IMR-90 (cell line): ENCODE measurements around the gene HENMT1.

ENCODE experiments used
- BHLHE40 ChIP-seq: fragments of 150-350 bp; IDR thresholded peaks from 2 replicates; pipeline ENCODE4 v1.6.1; 2016; ENCODE audit warnings: mild to moderate bottlenecking, low read depth, low read length
- CEBPB ChIP-seq: IDR thresholded peaks from 2 replicates; pipeline ENCODE4 v1.6.1; 2012; ENCODE audit warnings: low read depth, low read length, improper control_type of control experiment
- CHD1 ChIP-seq: IDR thresholded peaks from 2 replicates; pipeline ENCODE4 v1.6.1; 2012; ENCODE audit warnings: low read depth, low read length, improper control_type of control experiment
- FOS ChIP-seq: fragments of 150-350 bp; IDR thresholded peaks from 2 replicates; pipeline ENCODE4 v1.6.1; 2016; ENCODE audit warnings: low read depth, low read length
- MAFK ChIP-seq: IDR thresholded peaks from 2 replicates; pipeline ENCODE4 v1.6.1; 2012; ENCODE audit warnings: low read depth, low read length, improper control_type of control experiment
- MAZ ChIP-seq: IDR thresholded peaks from 2 replicates; pipeline ENCODE4 v1.6.1; 2012; ENCODE audit warnings: low read depth, mild to moderate bottlenecking, low read length, improper control_type of control experiment, moderate library complexity, borderline replicate concordance
- POLR2A ChIP-seq: IDR thresholded peaks from 2 replicates; pipeline ENCODE4 v1.6.1; 2012; ENCODE audit warnings: mild to moderate bottlenecking, low read depth, low read length
- RAD21 ChIP-seq: IDR thresholded peaks from 2 replicates; pipeline ENCODE4 v1.6.1; 2012; ENCODE audit warnings: low read length, improper control_type of control experiment
- RCOR1 ChIP-seq: IDR thresholded peaks from 2 replicates; pipeline ENCODE4 v1.6.1; 2012; ENCODE audit warnings: mild to moderate bottlenecking, low read length, improper control_type of control experiment; ENCODE audit not compliant: insufficient replicate concordance
- RFX5 ChIP-seq: IDR thresholded peaks from 2 replicates; pipeline ENCODE4 v1.8.0; 2012; ENCODE audit warnings: low read depth, mild to moderate bottlenecking, low read length, moderate library complexity
- TF ChIP-seq, protein P1 (sequence below): conservative IDR thresholded peaks from 2 replicates; pipeline ENCODE4 v1.5.1; 2012; ENCODE audit warnings: mild to moderate bottlenecking, low read depth, low read length, improper control_type of control experiment
- TF ChIP-seq, protein P2 (sequence below): fragments of 150-350 bp; IDR thresholded peaks from 2 replicates; pipeline ENCODE4 v1.6.1; 2016; ENCODE audit warnings: low read depth, mild to moderate bottlenecking, low read length, moderate library complexity, borderline replicate concordance
- TF ChIP-seq, protein P3 (sequence below): fragments of 150-350 bp; IDR thresholded peaks from 2 replicates; pipeline ENCODE4 v1.6.1; 2017; ENCODE audit warnings: mild to moderate bottlenecking, antibody characterized with exemption, low read length, low read depth

DNA sequence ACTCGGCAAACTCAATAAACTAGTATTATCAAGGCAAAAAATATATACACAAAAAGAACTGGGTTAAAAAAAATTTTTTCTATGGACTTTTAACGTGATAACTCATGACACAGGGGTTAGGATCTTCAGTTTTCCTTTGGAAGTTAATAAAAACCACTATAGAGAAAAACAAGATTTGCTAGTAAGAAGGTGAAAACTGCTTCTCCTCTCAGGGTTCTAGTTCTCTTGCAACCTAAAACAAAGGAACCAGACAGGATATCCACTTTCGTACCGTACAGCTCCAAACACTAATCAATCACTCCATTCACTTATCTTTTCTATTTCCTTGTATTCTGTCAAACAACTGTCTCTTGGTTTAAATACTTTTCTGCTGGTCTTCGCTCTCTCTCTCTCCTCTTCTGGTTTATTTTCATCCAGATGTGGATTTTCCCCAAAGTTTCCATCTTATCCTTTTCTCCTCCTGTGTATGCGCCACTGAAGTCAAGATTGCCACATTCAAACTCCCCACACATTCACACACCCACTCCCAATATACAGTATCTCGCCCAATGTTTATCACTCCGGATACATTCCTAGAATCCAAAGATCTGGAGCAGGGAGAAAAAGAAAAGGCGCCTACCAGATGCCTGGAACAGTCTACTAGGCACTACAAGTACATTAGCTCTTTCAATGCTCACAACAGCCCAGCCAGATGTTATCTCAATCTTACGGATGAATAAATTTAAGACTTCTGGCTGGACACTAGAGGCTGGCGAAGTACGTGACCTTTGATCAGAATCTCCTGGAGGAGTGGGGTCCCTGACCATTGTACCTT, 30.4 kb upstream of the HENMT1 start:
- TF ChIP-seq MAZ, result no peak
- no peak for TF ChIP-seq CEBPB
- TF ChIP-seq RFX5, result no peak
- TF ChIP-seq, protein P1, sequence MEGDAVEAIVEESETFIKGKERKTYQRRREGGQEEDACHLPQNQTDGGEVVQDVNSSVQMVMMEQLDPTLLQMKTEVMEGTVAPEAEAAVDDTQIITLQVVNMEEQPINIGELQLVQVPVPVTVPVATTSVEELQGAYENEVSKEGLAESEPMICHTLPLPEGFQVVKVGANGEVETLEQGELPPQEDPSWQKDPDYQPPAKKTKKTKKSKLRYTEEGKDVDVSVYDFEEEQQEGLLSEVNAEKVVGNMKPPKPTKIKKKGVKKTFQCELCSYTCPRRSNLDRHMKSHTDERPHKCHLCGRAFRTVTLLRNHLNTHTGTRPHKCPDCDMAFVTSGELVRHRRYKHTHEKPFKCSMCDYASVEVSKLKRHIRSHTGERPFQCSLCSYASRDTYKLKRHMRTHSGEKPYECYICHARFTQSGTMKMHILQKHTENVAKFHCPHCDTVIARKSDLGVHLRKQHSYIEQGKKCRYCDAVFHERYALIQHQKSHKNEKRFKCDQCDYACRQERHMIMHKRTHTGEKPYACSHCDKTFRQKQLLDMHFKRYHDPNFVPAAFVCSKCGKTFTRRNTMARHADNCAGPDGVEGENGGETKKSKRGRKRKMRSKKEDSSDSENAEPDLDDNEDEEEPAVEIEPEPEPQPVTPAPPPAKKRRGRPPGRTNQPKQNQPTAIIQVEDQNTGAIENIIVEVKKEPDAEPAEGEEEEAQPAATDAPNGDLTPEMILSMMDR, result no peak
- TF ChIP-seq CHD1, result no peak
- no peak for TF ChIP-seq FOS
- TF ChIP-seq RCOR1, result no peak
- TF ChIP-seq MAFK, result no peak
- TF ChIP-seq RAD21, result no peak
- TF ChIP-seq, protein P2, sequence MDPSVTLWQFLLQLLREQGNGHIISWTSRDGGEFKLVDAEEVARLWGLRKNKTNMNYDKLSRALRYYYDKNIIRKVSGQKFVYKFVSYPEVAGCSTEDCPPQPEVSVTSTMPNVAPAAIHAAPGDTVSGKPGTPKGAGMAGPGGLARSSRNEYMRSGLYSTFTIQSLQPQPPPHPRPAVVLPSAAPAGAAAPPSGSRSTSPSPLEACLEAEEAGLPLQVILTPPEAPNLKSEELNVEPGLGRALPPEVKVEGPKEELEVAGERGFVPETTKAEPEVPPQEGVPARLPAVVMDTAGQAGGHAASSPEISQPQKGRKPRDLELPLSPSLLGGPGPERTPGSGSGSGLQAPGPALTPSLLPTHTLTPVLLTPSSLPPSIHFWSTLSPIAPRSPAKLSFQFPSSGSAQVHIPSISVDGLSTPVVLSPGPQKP, result no peak
- no peak for TF ChIP-seq POLR2A
- TF ChIP-seq, protein P3, sequence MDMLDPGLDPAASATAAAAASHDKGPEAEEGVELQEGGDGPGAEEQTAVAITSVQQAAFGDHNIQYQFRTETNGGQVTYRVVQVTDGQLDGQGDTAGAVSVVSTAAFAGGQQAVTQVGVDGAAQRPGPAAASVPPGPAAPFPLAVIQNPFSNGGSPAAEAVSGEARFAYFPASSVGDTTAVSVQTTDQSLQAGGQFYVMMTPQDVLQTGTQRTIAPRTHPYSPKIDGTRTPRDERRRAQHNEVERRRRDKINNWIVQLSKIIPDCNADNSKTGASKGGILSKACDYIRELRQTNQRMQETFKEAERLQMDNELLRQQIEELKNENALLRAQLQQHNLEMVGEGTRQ, result no peak
- TF ChIP-seq BHLHE40, result no peak
